GM18505 (cell line): ENCODE data around the gene HDAC5.

Experiments
- ATAC-seq: cut with Tn5 transposase; IDR thresholded peaks from one replicate; pipeline ENCODE4 v1.9.1; 2021; ENCODE audit not compliant: unreplicated experiment
- POLR2A ChIP-seq: IDR thresholded peaks from 4 replicates; pipeline ENCODE4 v1.6.1; 2011; ENCODE audit warnings: borderline replicate concordance; ENCODE audit not compliant: insufficient read depth, insufficient read length; ENCODE audit errors: extremely low read depth

The HDAC5 gene

DNA sequence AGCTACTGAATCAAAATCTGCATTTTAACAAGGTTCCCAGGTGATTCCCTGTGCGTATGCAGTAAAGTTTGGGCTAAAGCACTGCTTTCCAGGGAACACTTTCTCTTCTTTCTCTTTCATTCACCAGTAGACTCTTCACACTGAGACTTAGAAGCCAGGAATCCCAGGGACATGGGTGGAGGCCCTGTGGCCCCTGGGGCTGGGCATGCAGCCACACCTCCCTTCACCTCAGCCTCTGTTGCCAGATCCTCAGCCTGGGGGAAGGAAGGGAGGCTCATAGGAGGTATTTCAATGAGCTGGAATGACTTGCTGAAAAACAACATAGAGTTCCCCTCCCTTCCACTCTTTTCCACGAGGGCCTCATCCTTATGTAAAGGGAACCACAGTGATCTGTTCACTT is 51.7 kb downstream of the HDAC5 start:
- ATAC-seq: no peak
- no peak for TF ChIP-seq POLR2A

DNA sequence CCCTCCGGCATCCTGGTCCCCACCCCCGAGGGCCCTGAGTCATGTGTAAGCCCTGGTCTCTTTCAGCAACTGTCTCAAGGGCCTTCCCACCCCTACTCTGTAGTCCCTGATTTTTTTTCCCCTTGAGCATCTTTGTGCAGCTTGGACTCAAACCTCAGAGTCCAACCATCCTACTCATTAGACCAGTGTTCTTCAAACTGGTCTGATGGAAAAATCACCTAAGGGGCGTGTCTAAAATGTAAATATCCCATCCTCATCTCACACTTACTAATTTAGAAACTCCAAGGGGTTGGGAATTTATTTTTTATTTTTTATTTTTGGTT is 52.3 kb downstream of the HDAC5 start:
- ATAC-seq: peak; percentile 12
- no peak for TF ChIP-seq POLR2A

DNA sequence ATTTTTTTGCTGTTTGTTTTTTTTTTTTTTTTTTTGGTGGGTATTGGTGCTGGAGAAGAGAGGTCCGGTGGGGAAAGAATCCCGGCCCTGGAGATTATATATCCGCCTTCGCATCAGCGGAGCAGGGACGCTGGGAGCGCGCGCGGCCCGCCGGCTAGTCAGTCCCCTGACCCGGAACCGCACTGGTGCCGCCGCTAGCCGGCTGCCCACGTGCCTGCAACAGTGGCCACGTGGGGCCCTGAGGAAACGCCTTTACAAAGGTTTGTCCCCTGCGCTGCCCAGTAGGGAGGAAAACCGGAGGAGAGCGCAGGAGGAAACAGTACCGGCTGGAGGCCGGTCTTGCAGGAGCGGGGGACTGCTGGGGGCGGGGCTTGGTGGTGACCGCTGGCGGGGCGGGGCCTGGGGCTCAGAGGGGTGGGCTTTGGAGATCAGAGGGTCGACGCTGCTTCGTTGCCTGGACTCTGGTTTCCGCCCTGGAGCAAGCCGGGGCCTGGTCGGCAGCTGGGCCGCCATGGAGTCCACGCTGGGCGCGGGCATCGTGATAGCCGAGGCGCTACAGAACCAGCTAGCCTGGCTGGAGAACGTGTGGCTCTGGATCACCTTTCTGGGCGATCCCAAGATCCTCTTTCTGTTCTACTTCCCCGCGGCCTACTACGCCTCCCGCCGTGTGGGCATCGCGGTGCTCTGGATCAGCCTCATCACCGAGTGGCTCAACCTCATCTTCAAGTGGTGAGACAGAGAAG is 52.8 kb downstream of the HDAC5 start, which contains the start of gene G6PC3:
Gene G6PC3 (plus strand): TSS at position 281 of the 743 bp plus-strand sequence. CDS start 231 bp downstream, at position 512.
- peak; percentile 87 for TF ChIP-seq POLR2A
- ATAC-seq: peak; percentile 61

DNA sequence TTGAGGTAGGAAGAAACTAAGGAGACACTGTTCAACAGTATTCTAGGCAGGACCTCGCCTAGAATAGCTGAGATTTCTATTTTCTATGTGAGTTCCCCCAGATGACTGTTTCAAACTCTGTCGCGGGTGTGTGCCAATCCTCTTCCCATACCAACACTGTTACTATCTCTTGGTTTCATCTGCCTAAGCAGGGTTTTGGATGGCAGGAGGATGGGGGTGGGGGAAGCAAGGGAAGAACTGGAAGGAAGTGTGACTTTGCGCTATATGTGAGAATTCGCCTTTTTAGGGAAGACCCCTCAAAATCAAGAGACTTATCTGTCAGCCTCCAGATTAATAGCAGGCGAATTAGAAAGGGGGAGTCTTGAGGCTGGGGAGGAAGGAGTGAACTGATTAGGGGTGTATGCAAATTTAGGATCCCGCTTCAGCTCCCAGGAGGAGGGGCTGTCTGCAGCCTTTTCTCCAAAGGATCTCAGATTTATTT is 53.4 kb downstream of the HDAC5 start:
- TF ChIP-seq POLR2A: no peak
- no peak for ATAC-seq

DNA sequence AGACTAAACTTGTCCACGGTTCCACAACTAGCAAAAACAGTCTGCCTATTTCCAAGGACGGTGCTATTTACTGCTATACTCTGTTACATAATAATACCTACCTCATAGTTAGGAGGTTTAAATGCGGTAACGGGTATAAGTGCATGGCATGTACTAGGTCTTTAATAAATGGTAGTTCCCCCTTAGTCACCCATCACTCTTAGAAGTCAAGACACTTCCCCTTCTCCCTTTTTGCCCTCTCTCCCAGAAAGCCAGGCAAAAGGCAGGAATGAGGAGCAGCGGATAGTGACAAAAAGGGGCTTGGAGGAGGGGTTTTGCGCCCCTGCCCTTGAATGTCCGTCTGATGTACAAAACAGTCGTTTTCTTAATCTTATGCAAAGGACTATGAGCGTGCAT is 55.9 kb downstream of the HDAC5 start:
- no peak for TF ChIP-seq POLR2A
- no peak for ATAC-seq

DNA sequence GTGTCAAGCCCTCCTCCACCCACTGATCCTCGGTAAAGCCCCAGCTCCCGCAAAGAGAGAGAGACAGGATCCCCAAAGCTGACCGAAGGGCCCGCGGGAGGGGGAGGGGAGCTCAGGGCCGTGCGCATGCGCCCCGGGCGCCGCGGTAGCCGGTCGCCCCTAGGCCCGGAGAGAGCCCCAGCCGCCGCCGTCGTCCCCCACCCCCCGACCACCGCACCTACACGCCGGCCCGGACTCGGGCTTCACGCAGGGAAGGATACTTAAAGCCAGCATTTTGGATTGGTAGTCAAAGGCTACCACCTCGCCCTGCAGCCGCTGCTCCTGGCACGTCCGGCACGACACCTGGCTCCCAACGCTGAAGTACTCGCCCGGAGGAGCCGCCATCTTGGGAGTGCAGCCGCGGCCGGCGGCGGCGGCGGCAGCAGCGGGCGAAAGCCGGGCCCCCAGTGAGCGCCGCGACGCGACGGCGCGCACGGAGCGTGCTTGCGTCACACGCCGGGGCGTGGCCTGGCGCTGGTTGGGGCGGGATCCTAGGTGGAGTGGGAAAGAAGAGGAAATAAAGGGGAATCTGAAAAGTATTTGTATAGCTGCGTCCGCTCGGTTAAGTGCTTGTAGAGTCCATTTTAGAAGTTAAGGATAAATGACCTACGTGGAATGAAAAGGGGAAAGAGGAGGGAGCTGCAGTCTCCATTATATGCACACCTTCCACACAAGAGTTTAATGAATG is 57.1 kb downstream of the HDAC5 start, which contains the start of gene LSM12:
Gene LSM12 (minus strand): TSS at position 468 of the 727 bp plus-strand sequence. CDS start 84 bp downstream, at position 384.
- peak; percentile 89 for TF ChIP-seq POLR2A
- peak; percentile 68 for ATAC-seq

DNA sequence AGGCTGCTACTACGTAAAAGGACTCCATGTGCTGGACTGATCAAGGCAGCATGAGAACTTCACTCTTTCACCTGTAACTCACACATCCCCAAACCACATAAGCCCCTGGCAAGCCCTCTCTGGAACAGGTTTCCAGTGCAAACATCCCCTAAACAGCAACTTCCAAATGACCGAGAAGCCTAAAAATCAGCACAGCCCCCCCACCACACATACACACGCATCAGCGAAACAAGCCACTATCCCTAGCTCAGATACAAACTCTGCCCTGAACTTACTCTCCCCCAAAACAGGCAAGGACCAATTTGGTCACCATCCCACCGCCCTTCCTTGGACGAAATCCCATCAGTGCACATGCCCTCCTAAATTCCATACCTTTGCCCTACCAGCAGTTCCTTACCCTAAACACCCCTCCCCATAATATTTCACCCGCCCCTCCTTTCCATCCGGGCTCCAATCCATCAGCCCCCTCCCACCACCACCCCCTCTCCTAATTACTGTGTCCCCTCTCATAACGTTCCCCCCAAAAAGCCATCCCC is 57.7 kb downstream of the HDAC5 start:
- no peak for TF ChIP-seq POLR2A

DNA sequence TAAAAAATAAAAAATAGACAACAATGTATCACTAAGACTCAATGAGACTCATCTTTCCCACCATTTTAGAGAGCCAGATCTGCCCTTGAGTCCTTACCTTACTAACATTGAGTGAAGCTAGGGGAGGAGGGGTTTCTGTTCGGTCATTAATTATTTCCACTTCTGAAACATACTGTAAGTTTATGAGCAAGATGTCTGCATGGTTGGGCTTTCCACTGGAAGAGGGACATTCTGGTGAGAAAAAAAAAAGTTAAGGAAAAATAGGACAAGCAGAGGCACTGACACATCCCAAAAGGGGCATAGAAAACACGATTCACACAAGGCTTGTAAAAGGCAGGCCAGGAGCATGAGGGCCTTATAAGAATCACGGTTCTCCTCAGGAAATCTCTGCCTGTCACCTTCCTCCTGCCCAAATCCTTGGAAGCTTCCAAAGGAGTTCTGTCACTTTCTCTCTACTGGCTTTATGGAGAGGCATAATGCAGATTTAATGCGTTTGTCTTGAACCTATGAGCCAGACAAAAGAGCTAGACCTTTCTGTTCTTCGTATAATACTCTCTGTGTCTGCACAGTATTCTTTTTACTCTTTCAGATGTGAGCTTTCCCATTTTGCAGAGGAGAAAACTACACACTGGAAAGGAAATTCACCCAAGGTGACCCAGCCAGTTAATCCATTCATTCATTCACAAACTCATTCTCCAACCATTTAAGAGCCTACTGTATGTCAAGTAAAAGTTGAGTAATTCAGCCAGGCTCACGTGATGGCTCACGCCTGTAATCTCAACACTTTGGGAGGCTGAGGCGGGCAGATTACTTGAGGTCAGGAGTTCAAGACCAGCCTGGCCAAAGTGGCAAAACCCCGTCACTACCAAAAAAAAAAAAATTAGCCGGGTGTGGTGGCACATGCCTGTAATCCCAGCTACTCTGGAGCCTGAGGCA is 59.5 kb downstream of the HDAC5 start:
- no peak for TF ChIP-seq POLR2A
- no peak for ATAC-seq

More for the DNA sequence above, 57.7 kb downstream of the HDAC5 start:
- no peak for ATAC-seq

DNA sequence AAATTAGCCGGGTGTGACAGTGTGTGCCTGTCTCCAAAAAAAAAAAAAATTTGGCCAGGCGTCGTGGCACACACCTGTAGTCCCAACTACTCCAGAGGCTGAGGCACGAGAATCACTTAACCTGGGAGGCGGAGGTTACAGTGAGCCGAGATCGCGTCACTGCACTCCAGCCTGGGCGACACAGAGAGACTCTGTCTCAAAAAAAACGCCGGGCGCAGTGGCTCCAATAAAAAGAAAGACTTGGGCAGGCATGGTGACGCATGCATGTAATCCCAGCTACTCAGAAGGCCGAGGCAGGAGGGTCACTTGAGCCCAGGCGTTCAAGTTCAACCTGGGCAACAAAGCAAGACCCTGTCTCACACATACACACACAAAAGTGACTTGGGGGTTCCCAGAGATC is 60.6 kb downstream of the HDAC5 start:
- no peak for TF ChIP-seq POLR2A
- no peak for ATAC-seq

DNA sequence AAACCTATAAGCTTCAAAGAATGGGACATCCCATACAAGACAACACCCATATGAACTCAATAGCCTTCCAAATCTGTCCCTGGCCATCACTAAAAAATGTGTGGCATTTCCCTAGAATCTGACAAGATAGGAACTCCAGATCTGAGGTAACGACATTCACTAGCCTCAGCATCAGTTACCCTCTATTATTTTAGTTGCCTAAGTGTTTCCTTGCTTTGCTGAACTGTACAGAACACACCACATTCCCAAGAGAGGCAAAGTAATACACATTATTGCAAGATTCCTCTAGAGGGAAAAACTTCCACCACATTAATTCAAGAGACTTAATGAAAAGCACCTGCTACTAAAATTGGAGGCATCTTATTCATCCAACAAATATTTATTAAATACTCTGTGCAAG is 62.0 kb downstream of the HDAC5 start:
- TF ChIP-seq POLR2A: no peak
- no peak for ATAC-seq

DNA sequence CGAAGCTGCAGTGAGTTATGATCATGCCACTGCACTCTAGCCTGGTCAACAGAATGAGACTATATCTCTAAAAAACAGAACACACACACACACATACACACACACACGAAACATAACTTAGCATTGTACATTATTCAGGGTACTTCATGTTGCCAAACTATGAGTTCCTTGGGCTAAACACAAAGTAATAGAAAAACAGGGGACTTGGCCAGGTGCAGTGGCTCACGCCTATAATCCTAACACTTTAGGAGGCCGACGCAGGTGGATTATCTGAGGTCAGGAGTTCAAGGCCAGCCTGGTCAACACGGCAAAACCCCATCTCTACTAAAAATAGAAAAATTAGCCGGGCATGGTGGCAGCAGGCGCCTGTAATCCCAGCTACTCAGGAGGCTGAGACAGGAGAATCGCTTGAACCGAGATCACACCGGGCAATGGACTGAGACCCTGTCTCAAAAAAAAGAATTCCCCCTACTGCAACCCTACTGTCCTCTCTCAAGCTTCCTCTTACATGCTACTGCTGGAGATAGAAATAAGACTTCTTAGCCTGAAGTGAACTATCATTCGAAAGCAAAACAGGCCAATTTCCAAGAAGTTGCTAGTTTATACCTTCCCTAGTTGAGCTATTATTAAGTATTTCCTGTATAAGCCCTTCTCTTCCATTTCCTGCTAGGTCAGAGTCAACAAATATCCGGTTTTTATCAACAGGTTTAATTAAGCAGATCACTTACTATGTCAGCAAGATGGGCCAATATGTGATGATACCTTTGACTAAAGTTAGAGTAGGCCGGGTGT is 64.1 kb downstream of the HDAC5 start:
- ATAC-seq: no peak
- TF ChIP-seq POLR2A: no peak
